Thoracic aorta (tissue), 2 donors: ENCODE measurements around the gene SLC4A2. TPM values are rescaled to one million over a fixed set of nuclear protein-coding genes. Genes with fewer than 3 reads are reported as not detected.
"Not testable (repeated sequence)": the region's sequence is repeated elsewhere in the genome, so short reads cannot be mapped to it uniquely, and the experiment has no call there.

Source experiments
- ATAC-seq: fragments of 150-250 bp; one replicate; pipeline ENCODE4 v1.8.0; 2017; ENCODE audit warnings: low read depth; ENCODE audit not compliant: insufficient number of reproducible peaks, low FRiP score
- DNase-seq: peaks from one replicate; pipeline ENCODE4 v3.0.0-alpha.2; 2020; ENCODE audit warnings: low spot score
- H3K27ac ChIP-seq, 2 donors: fragments of 200-600 bp; sonication (generic); 1 replicate in 1 of 2; 2 replicates in 1 of 2; pipeline ENCODE4 v1.5.1; 2016; ENCODE audit warnings: mild to moderate bottlenecking in 2 of 2, moderate library complexity in 2 of 2
- H3K27me3 ChIP-seq: fragments of 200-600 bp; sonication (generic); replicated peaks from 2 replicates; pipeline ENCODE4 v1.6.0; 2016; ENCODE audit warnings: mild to moderate bottlenecking; ENCODE audit not compliant: insufficient read depth
- H3K36me3 ChIP-seq: fragments of 200-600 bp; sonication (generic); one replicate; pipeline ENCODE4 v1.5.1; 2016
- H3K4me1 ChIP-seq, 2 donors: fragments of 200-600 bp; sonication (generic); 1 replicate in 1 of 2; 2 replicates in 1 of 2; pipeline versions ENCODE4 v1.5.1 to v1.6.0; 2016; ENCODE audit warnings: low read depth in 2 of 2, mild to moderate bottlenecking in 1 of 2; ENCODE audit not compliant: control insufficient read depth in 1 of 2
- H3K4me3 ChIP-seq: fragments of 200-600 bp; sonication (generic); 2 replicates; pipeline ENCODE4 v1.5.1; 2016; ENCODE audit warnings: mild to moderate bottlenecking
- H3K9me3 ChIP-seq: fragments of 200-600 bp; sonication (generic); 2 replicates; pipeline ENCODE4 v1.5.1; 2016
- total RNA-seq, 2 donors: library from RNA; depleted of rRNA; stranded (reverse); fragments of >200 nt; gene quantifications; one replicate each; pipeline versions ENCODE4 v1.1.0 to v1.2.3, GENCODE V29; 2016
- TF ChIP-seq, protein P1 (sequence below): fragments of 200-600 bp; sonication (generic); IDR thresholded peaks from one replicate; pipeline ENCODE4 v1.5.1; 2019; ENCODE audit warnings: antibody characterized with exemption

The SLC4A2 gene, protein sequence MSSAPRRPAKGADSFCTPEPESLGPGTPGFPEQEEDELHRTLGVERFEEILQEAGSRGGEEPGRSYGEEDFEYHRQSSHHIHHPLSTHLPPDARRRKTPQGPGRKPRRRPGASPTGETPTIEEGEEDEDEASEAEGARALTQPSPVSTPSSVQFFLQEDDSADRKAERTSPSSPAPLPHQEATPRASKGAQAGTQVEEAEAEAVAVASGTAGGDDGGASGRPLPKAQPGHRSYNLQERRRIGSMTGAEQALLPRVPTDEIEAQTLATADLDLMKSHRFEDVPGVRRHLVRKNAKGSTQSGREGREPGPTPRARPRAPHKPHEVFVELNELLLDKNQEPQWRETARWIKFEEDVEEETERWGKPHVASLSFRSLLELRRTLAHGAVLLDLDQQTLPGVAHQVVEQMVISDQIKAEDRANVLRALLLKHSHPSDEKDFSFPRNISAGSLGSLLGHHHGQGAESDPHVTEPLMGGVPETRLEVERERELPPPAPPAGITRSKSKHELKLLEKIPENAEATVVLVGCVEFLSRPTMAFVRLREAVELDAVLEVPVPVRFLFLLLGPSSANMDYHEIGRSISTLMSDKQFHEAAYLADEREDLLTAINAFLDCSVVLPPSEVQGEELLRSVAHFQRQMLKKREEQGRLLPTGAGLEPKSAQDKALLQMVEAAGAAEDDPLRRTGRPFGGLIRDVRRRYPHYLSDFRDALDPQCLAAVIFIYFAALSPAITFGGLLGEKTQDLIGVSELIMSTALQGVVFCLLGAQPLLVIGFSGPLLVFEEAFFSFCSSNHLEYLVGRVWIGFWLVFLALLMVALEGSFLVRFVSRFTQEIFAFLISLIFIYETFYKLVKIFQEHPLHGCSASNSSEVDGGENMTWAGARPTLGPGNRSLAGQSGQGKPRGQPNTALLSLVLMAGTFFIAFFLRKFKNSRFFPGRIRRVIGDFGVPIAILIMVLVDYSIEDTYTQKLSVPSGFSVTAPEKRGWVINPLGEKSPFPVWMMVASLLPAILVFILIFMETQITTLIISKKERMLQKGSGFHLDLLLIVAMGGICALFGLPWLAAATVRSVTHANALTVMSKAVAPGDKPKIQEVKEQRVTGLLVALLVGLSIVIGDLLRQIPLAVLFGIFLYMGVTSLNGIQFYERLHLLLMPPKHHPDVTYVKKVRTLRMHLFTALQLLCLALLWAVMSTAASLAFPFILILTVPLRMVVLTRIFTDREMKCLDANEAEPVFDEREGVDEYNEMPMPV
- total RNA-seq = 100 to 1,000 TPM in 1 of 2 donors, 10 to 100 TPM in 1; 89.1 to 119 TPM

DNA sequence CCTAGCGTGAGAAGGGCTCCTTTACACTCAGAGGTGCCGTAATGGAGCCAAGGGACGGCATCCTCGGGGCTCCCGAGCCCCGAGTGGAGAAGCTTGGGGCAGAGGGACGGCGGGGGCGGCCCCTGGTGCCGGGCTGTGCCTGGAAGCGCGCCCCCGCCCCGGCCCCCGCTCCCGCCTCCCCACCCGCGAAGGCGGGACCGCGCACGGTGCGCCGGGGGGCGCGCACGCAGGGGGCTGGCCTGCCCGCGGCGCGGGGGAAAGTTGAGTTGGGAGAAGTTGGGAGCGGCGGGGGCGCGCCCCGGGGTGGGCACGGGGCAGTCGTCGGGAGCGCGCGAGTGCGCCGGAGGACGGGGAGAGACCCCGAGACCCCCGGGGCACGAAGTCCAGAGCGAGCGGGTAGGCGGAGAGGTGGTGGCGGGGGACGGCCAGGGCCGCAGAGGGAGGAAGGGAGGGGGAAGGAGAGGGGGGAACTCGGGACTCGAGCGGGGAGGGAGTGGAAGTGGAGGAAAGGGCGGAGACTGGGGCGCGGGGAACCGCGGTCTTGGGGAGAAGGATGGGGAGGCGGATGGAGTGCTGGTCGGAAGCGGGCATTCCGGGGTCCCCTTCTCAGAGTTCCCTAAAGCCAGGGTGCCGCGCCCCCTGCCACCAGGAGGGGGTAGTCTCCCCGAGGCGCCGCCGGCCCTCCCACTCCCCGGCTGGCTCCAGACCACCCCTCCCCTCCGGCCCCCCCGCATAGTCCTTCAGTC is at the start of gene SLC4A2:
Gene SLC4A2 (plus strand): TSS at position 223 of the 746 bp plus-strand sequence. CDS start 2,399 bp downstream, outside the sequence.
- Histone ChIP-seq H3K4me3 (peak within 1 kb of the TSS; percentile 98), H3K27me3 (no peaks in the 10 kb centered on the region), H3K27ac (peak within 1 kb of the TSS; percentile 81 to 97), H3K4me1 (peaks cover 37 to 56% of the 10 kb centered on the region in 2 donors), H3K36me3 (peaks cover 2% of the 10 kb centered on the region), H3K9me3 (no peaks in the 10 kb centered on the region)
- DNase-seq = peak; percentile 36
- TF ChIP-seq, protein P1, sequence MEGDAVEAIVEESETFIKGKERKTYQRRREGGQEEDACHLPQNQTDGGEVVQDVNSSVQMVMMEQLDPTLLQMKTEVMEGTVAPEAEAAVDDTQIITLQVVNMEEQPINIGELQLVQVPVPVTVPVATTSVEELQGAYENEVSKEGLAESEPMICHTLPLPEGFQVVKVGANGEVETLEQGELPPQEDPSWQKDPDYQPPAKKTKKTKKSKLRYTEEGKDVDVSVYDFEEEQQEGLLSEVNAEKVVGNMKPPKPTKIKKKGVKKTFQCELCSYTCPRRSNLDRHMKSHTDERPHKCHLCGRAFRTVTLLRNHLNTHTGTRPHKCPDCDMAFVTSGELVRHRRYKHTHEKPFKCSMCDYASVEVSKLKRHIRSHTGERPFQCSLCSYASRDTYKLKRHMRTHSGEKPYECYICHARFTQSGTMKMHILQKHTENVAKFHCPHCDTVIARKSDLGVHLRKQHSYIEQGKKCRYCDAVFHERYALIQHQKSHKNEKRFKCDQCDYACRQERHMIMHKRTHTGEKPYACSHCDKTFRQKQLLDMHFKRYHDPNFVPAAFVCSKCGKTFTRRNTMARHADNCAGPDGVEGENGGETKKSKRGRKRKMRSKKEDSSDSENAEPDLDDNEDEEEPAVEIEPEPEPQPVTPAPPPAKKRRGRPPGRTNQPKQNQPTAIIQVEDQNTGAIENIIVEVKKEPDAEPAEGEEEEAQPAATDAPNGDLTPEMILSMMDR = peak; percentile 55
- ATAC-seq = peak; percentile 16

DNA sequence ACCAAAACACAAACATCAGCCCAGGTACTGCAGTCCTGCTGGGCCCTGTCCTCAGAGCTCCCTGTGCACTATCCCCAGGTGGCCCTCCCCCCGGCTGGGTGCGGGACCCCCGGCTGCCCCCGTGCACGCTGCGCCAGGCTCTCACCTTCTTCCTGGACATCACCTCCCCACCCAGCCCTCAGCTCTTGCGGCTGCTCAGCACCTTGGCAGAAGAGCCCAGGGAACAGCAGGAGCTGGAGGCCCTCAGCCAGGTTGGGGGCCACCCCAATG is 49.4 kb upstream of the SLC4A2 start:
- Histone ChIP-seq H3K4me3 (no peak overlapping the region), H3K27me3 (peaks cover 4% of the 10 kb centered on the region), H3K36me3 (no peaks in the 10 kb centered on the region), H3K27ac (no peak overlapping the region), H3K4me1 (peaks cover 9 to 15% of the 10 kb centered on the region in 2 donors), H3K9me3 (no peaks in the 10 kb centered on the region)
- DNase-seq (no peak), ATAC-seq (no peak)
- TF ChIP-seq, protein P1 = no peak

DNA sequence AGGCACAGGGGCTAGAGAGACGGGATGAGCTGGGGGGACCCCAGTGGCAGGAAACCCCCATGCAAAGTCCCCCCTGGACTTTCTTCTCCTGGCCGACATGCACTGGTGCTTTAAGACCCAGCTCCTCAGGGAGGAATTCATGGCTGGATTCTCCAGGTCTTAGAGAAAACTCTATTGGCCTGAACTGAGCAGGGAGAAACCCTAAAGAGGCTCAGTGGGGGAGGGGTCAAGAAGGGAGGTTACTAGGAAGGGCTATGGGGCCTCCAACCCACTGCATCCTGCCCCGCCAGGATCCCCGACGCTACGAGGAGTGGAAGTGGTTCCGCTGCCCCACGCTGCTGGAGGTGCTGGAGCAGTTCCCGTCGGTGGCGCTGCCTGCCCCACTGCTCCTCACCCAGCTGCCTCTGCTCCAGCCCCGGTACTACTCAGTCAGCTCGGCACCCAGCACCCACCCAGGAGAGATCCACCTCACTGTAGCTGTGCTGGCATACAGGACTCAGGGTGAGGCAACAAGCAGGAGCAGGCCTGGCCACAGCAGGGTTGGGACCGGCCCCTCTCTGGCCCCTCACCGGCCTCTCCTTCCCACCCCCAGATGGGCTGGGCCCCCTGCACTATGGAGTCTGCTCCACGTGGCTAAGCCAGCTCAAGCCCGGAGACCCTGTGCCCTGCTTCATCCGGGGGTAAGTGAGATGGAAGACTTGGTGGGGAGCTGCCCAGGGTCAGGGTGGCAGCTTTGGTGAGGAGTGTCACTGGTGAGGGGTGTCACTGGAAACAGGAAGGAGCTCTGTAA is 48.9 kb upstream of the SLC4A2 start:
- Histone ChIP-seq H3K27ac (no peak overlapping the region), H3K4me3 (no peak overlapping the region), H3K4me1 (peaks cover 9 to 15% of the 10 kb centered on the region in 2 donors), H3K36me3 (no peaks in the 10 kb centered on the region), H3K27me3 (peaks cover 4% of the 10 kb centered on the region), H3K9me3 (no peaks in the 10 kb centered on the region)
- TF ChIP-seq, protein P1 = no peak
- DNase-seq (no peak), ATAC-seq (no peak)

DNA sequence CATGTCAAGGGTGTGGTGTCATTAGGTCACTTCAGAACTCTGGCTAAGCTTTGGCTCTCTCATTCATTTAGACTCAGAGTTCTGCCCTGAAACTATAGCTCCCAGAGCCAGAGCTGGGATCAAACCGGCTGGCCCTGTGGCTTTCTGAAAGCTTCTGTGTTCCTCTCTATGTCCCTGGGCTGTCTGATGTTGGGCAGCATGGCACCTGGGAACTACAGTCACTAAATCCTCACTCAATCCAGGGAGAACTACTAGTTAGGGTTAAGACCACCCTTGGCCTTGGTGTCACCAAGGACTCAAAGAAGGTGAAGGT is 48.3 kb upstream of the SLC4A2 start:
- peaks cover 9 to 15% of the 10 kb centered on the region in 2 donors for H3K4me1 ChIP-seq

DNA sequence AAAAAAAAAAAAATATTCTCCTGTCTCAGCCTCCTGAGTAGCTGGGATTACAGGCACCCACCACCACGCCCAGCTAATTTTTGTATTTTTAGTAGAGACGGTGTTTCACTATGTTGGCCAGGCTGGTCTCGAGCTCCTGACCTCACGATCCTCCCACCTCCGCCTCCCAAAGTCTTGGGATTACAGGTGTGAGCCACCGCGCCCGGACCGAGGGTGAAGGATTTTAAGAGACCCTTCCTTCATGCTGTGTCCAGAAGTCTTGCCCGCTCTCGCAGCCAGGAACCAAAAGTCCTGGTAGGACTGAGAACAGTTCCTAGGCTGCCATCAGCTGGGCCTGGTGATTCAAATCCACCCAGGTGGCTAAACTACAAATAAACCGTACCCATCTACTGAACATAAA is 47.8 kb upstream of the SLC4A2 start:
- H3K4me1 ChIP-seq = peaks cover 9 to 15% of the 10 kb centered on the region in 2 donors
- not testable (repeated sequence) for ATAC-seq, DNase-seq, H3K27me3 ChIP-seq, H3K4me3 ChIP-seq, H3K27ac ChIP-seq, H3K36me3 ChIP-seq, H3K9me3 ChIP-seq

More for the DNA sequence above, 48.3 kb upstream of the SLC4A2 start:
- Histone ChIP-seq H3K36me3 (no peaks in the 10 kb centered on the region), H3K9me3 (no peaks in the 10 kb centered on the region), H3K4me3 (no peak overlapping the region), H3K27ac (no peak overlapping the region), H3K27me3 (peaks cover 4% of the 10 kb centered on the region)
- ATAC-seq (no peak), DNase-seq (no peak)
- TF ChIP-seq, protein P1 = no peak
